Testis (tissue), 2 donors: ENCODE data around the gene CEP19.

Experiments
- POLR2A ChIP-seq: fragments of 450-650 bp; IDR thresholded peaks from one replicate; pipeline ENCODE4 v1.6.1; 2017; ENCODE audit warnings: antibody characterized with exemption, mild to moderate bottlenecking, moderate library complexity
- TF ChIP-seq, protein P1 (sequence below), 3 experiments: fragments of 450-650 bp in 2 of 3; fragments of 200-600 bp in 1 of 3; sonication (generic) in 1 of 3; IDR thresholded peaks; one replicate each; pipeline ENCODE4 v1.5.1; 2016 to 2019; ENCODE audit warnings: antibody characterized with exemption in 3 of 3, mild to moderate bottlenecking in 2 of 3, moderate library complexity in 1 of 3

DNA sequence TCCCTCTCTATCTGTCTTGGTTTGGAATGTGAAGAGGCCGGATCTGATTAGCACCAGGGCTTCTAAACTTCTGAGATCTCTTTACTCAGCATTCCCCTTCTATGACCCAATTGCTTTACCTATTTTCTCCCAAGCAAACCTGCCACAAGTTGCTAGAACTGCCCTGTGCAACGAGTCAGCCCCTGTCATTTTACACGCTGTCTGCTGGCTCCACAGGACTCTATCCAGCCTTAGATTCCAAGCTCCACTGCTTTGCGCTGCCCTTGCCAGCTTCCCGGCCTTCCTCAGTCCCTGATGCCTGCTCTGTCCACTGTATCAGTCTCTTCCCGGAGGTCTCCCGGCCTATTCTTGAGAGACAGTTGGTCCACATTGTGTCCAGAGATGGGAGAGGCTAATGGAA is 12.3 kb downstream of the CEP19 start:
- TF ChIP-seq, protein P1, sequence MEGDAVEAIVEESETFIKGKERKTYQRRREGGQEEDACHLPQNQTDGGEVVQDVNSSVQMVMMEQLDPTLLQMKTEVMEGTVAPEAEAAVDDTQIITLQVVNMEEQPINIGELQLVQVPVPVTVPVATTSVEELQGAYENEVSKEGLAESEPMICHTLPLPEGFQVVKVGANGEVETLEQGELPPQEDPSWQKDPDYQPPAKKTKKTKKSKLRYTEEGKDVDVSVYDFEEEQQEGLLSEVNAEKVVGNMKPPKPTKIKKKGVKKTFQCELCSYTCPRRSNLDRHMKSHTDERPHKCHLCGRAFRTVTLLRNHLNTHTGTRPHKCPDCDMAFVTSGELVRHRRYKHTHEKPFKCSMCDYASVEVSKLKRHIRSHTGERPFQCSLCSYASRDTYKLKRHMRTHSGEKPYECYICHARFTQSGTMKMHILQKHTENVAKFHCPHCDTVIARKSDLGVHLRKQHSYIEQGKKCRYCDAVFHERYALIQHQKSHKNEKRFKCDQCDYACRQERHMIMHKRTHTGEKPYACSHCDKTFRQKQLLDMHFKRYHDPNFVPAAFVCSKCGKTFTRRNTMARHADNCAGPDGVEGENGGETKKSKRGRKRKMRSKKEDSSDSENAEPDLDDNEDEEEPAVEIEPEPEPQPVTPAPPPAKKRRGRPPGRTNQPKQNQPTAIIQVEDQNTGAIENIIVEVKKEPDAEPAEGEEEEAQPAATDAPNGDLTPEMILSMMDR (IDR thresholded peaks at IDR 0.05), result no peak
- no peak for TF ChIP-seq POLR2A
